Mononuclear cell (primary cell): ENCODE results near the gene FEN1. TPM values are rescaled to one million over a fixed set of nuclear protein-coding genes. Genes with fewer than 3 reads are reported as not detected.
A peak's percentile ranks its signal among the peaks of the same experiment; 100 is the strongest.

Experiments used
- H3K27me3 ChIP-seq: 2 replicates; pipeline ENCODE4 v1.6.0; 2011; ENCODE audit warnings: low read length, control low read depth; ENCODE audit not compliant: insufficient read depth
- H3K4me1 ChIP-seq: 2 replicates; pipeline ENCODE4 v1.5.1; 2011; ENCODE audit warnings: mild to moderate bottlenecking, low read length, control low read depth; ENCODE audit not compliant: insufficient read depth
- H3K4me3 ChIP-seq: 2 replicates; pipeline ENCODE4 v1.5.1; 2011; ENCODE audit warnings: mild to moderate bottlenecking, low read length, moderate library complexity
- H3K9me3 ChIP-seq: 2 replicates; pipeline ENCODE4 v1.5.1; 2011; ENCODE audit warnings: low read depth, mild to moderate bottlenecking, control low read depth, low read length
- total RNA-seq: library from RNA; depleted of rRNA; stranded (reverse); fragments of >200 nt; gene quantifications from one replicate; pipeline ENCODE4 v1.2.3, GENCODE V29; 2012

FEN1 gene
- total RNA-seq, 1 donor: 13.1 TPM

GRCh38 chr11:61814247-61814957, 21.7 kb downstream of the FEN1 start:
- Histone ChIP-seq H3K4me3 (peak overlapping the region; percentile 45), H3K27me3 (peaks cover 3% of the 10 kb centered on the region), H3K9me3 (no peaks in the 10 kb centered on the region), H3K4me1 (peaks cover 29% of the 10 kb centered on the region)

- peaks cover 29% of the 10 kb centered on the region for H3K4me1 ChIP-seq
- peaks cover 3% of the 10 kb centered on the region for H3K27me3 ChIP-seq
- peak overlapping the region; percentile 45 for H3K4me3 ChIP-seq
- H3K9me3 ChIP-seq: no peaks in the 10 kb centered on the region
These were observed 22.5 kb downstream of the FEN1 start for GRCh38 chr11:61814958-61815789.

- H3K27me3 ChIP-seq: peaks cover 3% of the 10 kb centered on the region
- H3K4me3 ChIP-seq: peak overlapping the region; percentile 45
- H3K9me3 ChIP-seq: no peaks in the 10 kb centered on the region
These were observed 23.4 kb downstream of the FEN1 start for GRCh38 chr11:61815790-61816735.

GRCh38 chr11:61816736-61817455, 24.2 kb downstream of the FEN1 start, which contains the start of gene FADS1:
Gene FADS1 (minus strand): TSS chr11:61817003. CDS start chr11:61816929, 74 bp downstream.
- Histone ChIP-seq H3K9me3 (no peaks in the 10 kb centered on the region), H3K4me1 (peaks cover 29% of the 10 kb centered on the region), H3K4me3 (peak within 1 kb of the TSS; percentile 45), H3K27me3 (peaks cover 3% of the 10 kb centered on the region)

More at GRCh38 chr11:61815790-61816735, 23.4 kb downstream of the FEN1 start:
- H3K4me1 ChIP-seq: peaks cover 29% of the 10 kb centered on the region

GRCh38 chr11:61817471-61818202, 24.9 kb downstream of the FEN1 start:
- Histone ChIP-seq H3K9me3 (no peaks in the 10 kb centered on the region), H3K27me3 (peaks cover 3% of the 10 kb centered on the region), H3K4me1 (peaks cover 29% of the 10 kb centered on the region), H3K4me3 (no peak overlapping the region)

- H3K4me3 ChIP-seq: no peak overlapping the region
These were observed 27.5 kb downstream of the FEN1 start for GRCh38 chr11:61820174-61820573.

GRCh38 chr11:61826930-61827570, 34.3 kb downstream of the FEN1 start:
- peak overlapping the region; percentile 41 for H3K4me3 ChIP-seq
- no peaks in the 10 kb centered on the region for H3K9me3 ChIP-seq
- peaks cover 54% of the 10 kb centered on the region for H3K4me1 ChIP-seq
- H3K27me3 ChIP-seq: peaks cover 5% of the 10 kb centered on the region

More at GRCh38 chr11:61820174-61820573, 27.5 kb downstream of the FEN1 start:
- H3K9me3 ChIP-seq: no peaks in the 10 kb centered on the region
- peaks cover 22% of the 10 kb centered on the region for H3K4me1 ChIP-seq
- H3K27me3 ChIP-seq: peaks cover 3% of the 10 kb centered on the region

- Histone ChIP-seq H3K9me3 (no peaks in the 10 kb centered on the region), H3K4me1 (peaks cover 59% of the 10 kb centered on the region), H3K4me3 (peak within 1 kb of the TSS; percentile 41), H3K27me3 (peaks cover 5% of the 10 kb centered on the region)
These were observed 35.1 kb downstream of the FEN1 start, which contains the start of gene FADS2 for GRCh38 chr11:61827571-61828378. Gene FADS2 (plus strand): TSS chr11:61828300. CDS start chr11:61828391, 91 bp downstream.

- Histone ChIP-seq H3K4me3 (peak overlapping the region; percentile 41), H3K4me1 (peaks cover 59% of the 10 kb centered on the region), H3K9me3 (no peaks in the 10 kb centered on the region), H3K27me3 (peaks cover 5% of the 10 kb centered on the region)
These were observed 35.6 kb downstream of the FEN1 start for GRCh38 chr11:61828379-61828628.

GRCh38 chr11:61828629-61829407, 36.1 kb downstream of the FEN1 start:
- peak overlapping the region; percentile 41 for H3K4me3 ChIP-seq
- no peaks in the 10 kb centered on the region for H3K9me3 ChIP-seq
- peaks cover 5% of the 10 kb centered on the region for H3K27me3 ChIP-seq
- peaks cover 63% of the 10 kb centered on the region for H3K4me1 ChIP-seq

GRCh38 chr11:61829806-61830205, 37.1 kb downstream of the FEN1 start:
- Histone ChIP-seq H3K4me1 (peaks cover 73% of the 10 kb centered on the region), H3K27me3 (peaks cover 5% of the 10 kb centered on the region), H3K4me3 (no peak overlapping the region), H3K9me3 (no peaks in the 10 kb centered on the region)
